A172 (cell line): ENCODE measurements around the gene SLC9A9. TPM values are rescaled to one million over a fixed set of nuclear protein-coding genes. Genes with fewer than 3 reads are reported as not detected.
"Not testable (repeated sequence)": the region's sequence is repeated elsewhere in the genome, so short reads cannot be mapped to it uniquely, and the experiment has no call there.

Experiments used
- DNase-seq: peaks from one replicate; pipeline ENCODE4 v3.0.0-alpha.2; 2015; ENCODE audit warnings: low spot score
- total RNA-seq: library from RNA; depleted of rRNA; stranded (reverse); fragments of >200 nt; shearing (Covaris generic); gene quantifications from 2 replicates; pipeline ENCODE4 v1.2.3, GENCODE V29; 2014

SLC9A9 gene
- total RNA-seq, 1 experiment from 2014 or later, result 1.8 TPM

DNA sequence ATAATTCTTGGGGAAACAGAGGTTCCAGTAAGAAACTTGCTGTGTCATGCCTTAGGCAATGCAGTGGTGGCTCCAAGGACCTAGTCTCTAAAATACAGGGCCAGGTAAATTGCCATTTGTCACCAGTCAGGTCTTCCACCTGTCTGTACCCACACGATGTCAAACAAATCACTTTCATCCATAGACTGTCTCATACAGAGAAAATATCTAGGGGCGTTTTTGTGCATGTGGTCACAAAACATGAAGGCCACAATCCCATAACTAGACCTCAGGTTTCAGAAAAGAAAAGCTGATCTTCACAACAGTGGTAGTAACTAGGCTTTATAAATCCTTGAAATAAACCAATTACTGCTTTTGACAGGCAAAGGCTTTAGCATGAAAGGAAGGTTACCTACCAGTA lies 92.3 kb downstream of the SLC9A9 start:
- DNase-seq, result no peak

DNA sequence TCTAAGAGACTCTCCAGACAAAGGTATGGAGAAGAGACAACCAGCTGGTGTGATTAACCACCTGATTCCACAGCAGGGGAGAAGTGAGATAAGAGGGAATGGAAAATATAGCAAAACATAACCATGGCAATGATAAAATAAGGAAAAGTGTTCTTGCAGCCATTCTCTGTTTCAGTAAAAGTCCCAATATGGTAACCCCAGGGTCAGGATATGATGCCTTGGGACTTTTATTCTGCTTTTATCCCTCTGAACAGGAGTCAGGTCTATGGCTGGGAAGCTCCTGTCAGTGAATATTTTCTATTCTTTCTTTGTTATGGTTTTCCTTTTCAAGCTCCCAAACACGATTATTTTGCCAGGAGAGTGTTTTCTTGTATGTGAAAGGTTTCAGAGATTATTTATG lies 94.2 kb downstream of the SLC9A9 start:
- no peak for DNase-seq

DNA sequence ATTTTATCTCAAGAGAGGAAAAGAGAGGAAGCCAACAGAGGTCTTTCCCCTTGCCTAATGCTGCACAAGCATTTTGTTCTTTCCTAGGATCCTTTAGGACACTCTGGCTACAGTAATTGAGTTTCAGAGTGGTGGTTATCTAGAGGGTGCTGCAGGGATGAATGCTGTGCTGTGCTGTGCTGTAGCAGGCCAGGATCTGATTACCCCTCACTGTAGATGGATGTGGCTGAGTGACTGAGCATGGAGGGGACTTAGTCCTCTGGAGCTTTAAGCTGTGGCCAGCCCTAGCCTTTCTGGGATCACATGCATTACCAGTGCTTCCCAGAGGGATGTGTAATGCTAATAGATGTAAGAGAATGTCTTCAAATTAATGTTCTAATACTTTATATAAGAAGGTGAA lies 94.8 kb downstream of the SLC9A9 start:
- no peak for DNase-seq

DNA sequence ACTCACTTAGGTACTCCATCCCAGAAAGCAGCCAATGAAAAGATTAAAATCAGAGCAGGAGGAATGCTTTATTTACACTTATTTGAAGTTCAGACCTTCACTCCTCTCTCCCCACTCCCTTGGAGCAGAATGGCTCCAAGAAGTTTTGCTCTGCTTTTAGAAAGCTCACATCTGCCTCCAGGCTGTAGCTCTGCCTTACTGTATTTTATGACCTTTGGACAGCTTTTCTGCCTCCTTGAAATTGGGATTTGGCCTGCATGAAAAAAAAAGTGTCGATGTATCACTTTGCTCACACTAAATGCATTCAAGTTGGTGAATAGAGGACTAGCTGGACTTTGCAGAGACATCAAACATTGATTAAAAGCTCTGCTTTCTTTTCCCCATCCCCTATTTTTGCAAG lies 95.3 kb downstream of the SLC9A9 start:
- DNase-seq, result no peak

DNA sequence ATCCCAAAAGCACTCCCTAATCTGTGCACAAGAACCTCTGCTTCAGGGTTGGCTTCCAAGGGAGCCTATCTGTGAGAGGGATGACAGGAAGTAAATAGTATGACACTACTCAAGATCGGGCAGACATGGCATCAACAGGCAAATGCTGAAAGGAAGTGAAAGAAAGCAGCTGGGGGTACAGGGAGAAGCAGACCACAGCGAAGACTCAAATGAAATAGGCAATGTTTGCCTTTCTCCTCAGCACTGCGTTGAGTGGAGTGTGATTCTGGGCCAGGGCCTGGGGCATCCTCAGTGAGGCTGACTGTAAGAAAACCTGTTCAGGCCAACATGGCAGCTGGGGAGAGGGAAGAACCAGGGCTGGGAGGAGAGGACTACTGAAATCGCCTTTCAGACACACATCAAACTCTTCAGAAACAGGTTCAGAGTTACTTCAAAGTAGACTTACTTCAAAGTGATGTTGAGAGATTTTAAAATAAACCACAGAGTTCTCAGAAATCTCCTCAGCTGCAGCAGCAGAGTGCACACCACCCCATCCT lies 96.6 kb downstream of the SLC9A9 start:
- DNase-seq, result no peak

DNA sequence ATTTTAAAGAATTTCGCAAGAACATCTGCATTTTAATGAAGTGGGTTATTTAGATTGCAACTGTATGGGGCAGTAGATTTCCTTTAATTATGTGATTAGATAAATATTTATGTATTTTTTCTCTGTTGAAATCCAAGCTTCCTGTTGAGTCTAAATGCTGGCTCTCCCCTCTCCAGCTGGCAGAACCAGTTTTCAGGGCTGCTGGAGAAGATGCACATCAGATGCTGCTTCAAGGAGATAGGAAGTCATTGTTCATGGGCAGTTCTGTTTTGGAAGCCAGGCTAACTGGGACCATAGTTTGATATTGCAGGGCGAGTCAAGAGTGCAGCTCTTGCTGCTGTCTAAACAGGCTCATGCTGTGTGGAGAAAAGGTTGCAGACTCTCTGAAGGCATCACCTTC lies 97.4 kb downstream of the SLC9A9 start:
- DNase-seq, result no peak

DNA sequence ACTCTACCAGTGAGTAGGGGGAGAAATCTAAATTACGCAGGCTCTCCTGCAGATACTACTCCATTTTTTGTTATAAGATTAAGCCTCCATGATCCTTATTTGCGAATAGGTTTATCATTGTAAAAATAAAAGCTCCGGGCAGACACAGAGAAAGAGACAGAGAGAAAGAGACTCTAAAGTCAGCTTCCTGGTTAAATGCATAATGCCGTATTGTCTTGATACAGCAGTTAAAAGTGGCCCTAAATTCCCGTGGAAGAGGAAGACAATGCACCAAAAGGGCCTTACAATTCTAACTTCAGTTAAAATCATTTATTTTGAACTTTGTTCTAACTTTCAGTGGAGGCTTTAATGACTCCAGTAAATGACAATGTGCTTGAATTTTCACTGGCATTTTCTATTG lies 98.3 kb downstream of the SLC9A9 start:
- DNase-seq, result no peak

DNA sequence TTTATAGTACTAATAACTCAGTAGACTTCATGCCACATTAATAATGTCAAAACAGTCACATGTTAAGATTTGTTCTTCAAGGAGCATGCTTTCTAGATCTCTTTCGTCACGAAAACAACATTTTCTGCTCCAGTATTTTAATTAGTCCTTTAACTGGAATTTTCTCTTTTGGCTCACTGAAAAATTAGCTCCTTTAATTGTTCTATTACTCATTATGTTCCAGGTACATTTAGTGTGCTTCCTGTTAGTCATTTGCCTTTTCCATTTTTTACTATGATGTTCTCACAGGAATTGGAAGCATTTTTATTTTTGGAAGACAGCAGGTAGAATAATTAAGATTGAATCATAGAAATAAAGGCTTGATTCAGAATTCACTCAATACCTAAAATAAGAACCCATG lies 111.2 kb downstream of the SLC9A9 start:
- DNase-seq, result peak; percentile 15

DNA sequence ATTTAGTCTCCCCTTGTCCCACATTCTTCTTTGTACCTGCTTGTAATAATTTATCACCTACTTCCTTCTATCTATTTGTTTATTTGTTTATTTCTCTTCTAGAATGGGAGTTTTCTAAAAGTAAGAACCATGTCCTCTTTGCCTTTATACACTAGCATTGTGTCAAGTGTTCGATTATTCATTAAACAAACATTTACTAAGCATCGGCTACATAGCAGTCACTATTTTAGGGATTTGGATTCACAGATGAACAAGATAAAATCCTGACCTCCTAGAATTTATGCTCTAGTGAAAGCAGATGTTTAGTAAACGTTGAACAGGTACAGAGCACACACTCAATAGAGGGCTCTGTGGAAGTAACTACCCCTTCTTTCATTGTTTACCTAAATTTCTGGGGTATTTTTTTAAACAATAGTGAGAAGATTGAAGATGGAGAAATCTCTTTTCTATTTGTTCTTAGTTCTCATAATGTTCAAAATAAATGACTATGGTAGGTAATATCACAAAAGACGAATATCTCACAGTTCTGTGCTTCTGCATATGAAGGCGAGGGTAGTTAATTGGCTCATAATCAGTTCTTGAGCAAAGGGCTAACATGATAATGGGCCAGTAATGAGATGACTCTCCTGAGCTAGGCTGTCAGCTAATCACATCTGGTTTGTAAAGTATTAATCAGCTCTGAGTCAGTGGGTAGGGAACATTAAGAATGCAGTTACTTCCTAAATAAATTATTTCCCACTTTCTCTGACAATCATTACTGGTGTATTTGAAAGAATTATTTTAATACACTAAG lies 111.9 kb downstream of the SLC9A9 start:
- peak; percentile 40 for DNase-seq

DNA sequence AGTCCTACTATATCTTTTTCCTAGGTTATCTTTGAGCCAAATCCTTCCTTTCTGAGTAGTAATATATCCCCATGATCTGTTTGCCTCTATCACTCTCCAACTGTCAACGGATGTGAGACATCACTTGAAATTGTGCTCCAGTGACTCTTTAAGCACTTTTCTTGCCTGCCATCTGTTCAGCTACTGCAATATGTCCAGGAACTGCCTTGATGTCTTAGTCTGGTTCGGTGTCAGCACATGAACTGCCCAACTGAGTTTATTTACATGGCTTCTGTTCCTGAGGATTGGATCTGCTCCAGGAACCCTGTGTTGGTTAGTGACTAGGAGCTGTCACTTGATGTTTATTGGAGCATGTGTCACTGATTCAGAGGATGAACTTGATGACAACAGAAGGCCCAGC lies 116.5 kb downstream of the SLC9A9 start:
- DNase-seq, result no peak

DNA sequence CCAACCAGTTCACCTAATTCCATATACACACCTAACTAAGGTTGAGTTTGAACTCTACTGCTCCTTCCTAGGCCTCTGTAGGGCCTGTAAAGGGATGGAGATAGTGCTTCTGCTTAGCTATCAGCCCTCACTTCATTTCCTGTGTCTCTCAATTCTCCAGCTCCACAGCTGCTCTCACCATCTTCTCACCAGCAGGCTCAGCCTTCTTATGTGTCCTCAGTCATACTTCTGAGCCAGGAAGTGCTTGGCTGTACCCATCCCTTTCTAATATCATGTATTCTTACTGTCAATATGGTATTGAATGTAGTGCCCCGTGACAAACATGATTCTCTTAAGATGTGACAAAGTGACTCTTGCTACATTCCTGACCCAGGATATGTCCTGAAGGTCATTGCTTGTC lies 116.9 kb downstream of the SLC9A9 start:
- no peak for DNase-seq

DNA sequence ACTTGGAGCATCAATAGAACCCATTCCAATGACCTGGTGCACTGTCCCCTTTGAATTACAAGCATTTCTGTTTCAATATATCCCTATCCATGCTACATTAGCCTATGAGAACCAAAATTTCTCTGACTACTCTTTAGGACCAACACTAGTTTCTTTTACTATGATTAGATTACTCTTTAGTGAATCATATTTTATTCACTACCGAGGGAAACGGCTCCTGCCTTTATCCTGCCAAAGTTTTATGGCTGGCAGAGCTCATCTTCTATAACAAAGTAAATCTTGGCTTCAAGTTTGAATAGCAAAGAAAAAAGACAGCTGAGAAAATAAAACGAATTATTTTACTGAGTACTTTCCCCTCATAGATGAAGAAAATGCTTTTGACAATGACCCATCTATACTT lies 120.9 kb downstream of the SLC9A9 start:
- DNase-seq, result no peak

DNA sequence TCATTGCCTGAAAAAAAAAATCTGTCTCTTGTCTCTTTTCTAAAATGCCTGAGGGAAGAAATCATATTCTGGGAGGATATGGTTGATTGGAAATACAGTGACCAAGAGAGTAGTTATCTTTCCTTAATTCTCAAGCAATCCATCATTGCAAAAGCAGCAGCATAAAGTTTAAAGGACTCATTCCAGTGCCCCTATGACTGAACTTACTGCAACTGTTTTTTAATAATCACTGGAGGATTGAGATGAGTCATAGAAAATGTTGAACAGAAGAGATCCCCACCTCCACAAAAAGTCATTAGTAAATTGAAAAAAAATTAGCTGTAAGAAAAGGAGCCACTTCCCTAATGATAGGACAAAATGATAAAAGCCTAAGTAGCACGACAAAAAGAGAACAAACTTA lies 121.5 kb downstream of the SLC9A9 start:
- no peak for DNase-seq

DNA sequence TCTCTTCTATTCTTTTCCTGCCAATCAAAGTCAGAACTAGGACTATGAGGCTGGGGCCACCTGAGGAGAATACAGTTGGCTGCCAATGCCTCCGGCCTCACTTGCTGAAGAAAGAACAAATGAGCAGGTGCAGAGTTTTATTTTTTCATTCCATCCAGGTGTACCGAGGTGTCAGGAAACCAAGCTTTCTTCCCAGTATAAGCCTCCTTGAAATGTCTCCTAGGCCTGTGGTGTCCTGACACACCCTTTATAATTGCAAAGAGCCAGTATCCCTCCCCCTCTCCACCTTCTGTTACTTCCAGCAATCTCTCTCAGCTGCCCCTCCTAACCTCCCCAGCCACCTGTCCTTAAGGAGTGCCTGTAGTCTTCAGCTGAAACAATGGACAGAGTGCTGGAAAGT lies 127.9 kb downstream of the SLC9A9 start:
- DNase-seq, result no peak

DNA sequence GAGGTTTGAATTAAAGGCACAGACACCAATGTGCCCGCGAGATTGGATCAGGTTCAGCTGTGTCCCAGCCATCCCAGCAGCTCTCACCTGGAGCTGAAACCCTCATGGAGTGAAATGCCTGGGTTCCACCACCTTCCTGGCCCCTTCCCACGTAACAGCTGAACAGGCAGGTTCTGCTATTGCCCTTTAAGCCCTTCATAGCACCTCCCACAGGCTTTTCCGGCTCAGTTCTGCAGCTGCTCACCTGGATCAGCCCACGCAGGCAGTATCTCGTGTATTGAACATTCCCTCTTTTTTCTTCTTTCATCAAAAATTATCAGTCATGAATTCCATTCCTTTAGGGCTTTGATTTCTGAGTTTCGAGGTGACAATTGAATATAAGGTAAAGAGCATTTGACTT lies 129.8 kb downstream of the SLC9A9 start:
- DNase-seq, result no peak

DNA sequence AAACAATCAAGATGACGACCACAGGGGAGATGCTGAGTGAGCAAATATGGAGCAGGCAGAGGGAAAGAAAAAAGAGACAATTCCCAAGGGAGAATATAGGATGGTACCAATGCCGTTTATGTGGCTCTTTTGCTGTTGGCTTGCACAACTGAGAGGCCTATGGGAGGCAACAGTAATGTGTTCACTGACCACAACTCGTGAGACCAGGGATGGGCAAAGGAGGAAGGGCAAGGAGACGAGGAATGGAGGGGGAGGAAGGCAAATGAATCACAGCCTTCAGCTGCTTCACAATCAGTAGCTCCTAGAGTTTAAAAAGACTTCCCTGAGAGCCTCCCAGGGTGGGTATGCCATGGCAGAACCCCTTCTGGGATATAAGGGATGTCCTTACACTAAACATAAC lies 131.5 kb downstream of the SLC9A9 start:
- DNase-seq, result no peak

DNA sequence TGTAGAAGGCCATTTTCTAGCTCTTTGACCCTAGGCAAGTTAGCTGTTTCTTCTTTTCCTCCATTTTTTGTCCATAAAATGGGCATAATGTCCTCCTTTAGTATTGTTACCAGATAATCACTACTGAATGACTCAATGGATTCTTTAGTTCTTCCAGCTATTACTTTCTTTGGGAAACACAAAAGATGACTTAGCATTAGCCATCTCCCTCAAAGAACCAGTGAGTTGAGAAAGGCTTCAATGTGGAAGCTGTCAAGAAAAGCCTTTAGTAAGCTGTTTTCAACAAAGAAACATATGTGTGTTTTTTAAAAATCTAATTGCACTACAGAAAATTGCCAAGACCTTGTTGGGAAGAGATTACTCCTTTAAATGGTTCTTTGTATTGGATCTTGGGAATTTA lies 135.7 kb downstream of the SLC9A9 start:
- no peak for DNase-seq

DNA sequence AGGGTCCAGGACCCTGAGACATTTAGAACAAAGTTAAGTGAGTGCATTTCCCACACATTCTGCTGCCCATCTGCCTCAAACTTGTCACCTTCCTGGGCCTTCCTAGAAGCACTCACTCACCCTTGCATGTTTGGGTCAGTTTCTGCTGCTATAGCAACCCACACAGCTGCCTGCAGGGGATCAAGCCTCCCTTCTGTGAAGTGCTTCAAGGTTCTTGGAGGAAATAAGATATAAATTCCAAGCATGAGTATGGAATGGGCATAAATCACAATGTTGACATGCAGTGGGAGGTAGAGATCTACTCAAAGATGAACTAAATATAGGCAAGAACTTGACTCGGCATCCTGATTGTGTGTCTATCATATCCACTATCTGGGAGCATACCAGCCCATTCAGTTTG lies 140.4 kb downstream of the SLC9A9 start:
- peak; percentile 27 for DNase-seq

DNA sequence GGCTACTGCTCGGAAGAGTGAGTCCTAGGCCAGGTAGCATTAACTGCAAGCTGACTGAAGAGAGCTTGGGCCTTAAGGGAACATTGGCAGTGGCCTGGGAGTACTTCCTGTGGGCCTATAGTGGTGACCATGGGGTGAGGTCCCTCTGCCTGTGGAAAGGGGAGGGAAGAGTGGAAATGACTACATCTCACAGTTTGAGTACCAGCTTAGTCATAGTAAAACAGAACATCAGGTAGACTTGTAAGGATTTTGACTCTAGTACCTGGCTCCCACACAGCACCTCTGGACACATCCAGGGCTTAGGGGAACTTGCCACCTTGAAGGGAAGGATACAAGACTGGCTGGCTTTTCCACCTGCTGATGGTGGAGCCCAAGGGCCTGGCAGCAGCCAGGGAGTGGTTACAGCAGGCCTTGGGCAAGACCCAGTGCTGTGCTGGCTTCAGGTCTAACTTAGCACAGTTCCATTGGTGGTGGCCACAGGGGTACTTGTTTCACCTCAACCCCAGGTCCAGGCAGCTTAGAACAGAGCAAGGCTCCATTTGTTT lies 147.8 kb downstream of the SLC9A9 start:
- no peak for DNase-seq

DNA sequence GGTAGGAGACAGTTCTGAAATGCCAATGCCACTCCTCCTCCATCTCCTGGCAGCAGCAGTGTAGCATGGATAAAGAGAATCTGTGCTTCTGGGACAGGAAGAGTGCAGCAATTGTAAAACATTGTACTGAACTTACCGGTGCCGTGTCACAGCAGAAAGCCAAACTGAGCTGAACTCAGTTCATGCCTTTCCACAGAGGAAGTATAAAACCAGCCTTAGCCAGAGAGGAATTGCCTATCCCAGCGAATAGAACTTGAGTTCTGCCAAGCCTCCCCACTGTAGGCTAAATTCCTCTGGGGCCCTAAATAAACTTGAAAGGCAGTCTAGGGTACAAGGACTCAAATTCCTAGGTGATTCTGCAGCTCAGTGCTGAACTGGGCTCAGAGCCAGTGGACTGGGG lies 148.8 kb downstream of the SLC9A9 start:
- no peak for DNase-seq

DNA sequence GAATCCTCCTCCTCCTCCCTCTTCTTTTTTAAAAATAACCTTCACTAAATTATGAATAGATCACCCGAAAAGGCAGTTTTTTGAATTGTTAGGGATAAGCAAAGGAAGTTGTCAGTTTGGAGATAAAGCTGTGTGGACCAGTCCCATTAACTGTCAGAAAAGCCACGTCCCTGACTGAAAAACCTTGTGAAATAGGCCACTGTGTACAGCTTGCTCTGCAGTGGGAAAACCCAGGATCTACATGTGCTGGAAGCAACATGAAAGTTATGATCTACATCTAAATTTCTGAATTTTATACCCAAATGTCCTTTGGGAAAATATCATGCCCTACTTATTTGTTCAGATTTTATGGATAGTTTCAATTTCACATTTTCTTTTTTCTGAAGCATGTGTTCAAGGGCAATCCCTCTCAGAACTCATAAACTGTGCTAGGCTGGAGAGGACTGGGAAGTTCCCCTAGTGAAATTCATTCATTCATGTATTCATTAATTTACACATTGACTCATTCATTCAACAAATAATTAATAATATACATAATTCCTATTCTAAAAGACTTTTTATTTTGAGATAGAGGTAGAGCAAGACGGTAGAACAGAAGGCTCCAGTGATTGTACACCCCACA lies 149.5 kb downstream of the SLC9A9 start:
- DNase-seq, result no peak

DNA sequence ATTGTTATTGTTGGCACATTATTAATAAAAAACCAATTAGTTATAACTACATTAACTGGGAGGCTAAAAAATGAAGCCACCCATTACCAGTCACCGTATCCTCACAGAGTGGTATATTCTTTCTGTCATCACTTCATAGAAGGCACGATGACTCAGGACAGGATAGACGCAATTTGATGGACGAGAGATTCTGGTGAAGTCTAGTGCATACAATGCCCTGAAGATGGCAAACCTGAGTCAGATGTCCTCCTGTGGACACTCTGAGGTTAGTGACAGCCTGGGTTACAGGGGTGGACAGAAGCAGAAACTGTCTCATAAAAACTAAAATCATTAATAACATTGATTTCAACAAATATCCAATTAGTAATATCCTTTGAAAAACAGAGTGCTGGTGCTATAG lies 150.3 kb downstream of the SLC9A9 start:
- peak; percentile 37 for DNase-seq

DNA sequence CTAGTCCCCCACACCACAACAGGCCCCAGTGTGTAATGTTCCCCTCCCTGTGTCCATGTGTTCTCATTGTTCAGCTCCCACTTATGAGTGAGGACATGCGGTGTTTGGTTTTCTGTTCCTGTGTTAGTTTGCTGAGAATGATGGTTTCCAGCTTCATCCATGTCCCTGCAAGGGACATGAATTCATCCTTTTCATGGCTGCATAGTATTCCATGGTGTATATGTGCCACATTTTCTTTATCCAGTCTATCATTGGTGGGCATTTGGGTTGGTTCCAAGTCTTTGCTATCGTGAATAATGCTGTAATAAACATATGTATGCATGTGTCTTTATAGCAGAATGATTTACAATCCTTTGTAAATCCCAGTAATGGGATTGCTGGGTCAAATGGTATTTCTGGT lies 152.9 kb downstream of the SLC9A9 start:
- DNase-seq, result not testable (repeated sequence)
